HepG2 (cell line): ENCODE results near the gene BTBD3. TPM values are rescaled to one million over a fixed set of nuclear protein-coding genes. Genes with fewer than 3 reads are reported as not detected.

Experiments used
- ARID4A ChIP-seq: sonication (generic); formaldehyde crosslinking; IDR thresholded peaks from 2 replicates; pipeline ENCODE4 v1.5.0; 2020; ENCODE audit warnings: mild to moderate bottlenecking, missing genetic modification reagents, borderline replicate concordance
- CENPBD1 ChIP-seq: sonication (generic); formaldehyde crosslinking; IDR thresholded peaks from 2 replicates; pipeline ENCODE4 v1.8.0; 2022; ENCODE audit warnings: missing genetic modification reagents, low read depth, mild to moderate bottlenecking, borderline replicate concordance
- CHD2 ChIP-seq: IDR thresholded peaks from 2 replicates; pipeline ENCODE4 v1.6.1; 2011; ENCODE audit warnings: low read depth, low read length, improper control_type of control experiment
- FOXP1 ChIP-seq, 2 experiments: fragments of 450-650 bp in 1 of 2; IDR thresholded peaks; 2 replicates each; pipeline ENCODE4 v1.6.1; 2017 to 2018; ENCODE audit warnings: antibody characterized with exemption in 1 of 2
- GATA4 ChIP-seq: sonication (generic); IDR thresholded peaks from 2 replicates; pipeline ENCODE4 v1.6.1; 2016; ENCODE audit warnings: antibody characterized with exemption, low read depth, borderline replicate concordance
- MEIS1 ChIP-seq: sonication (generic); formaldehyde crosslinking; IDR thresholded peaks from 2 replicates; pipeline ENCODE4 v1.9.0; 2021; ENCODE audit warnings: mild to moderate bottlenecking, missing genetic modification reagents, moderate library complexity, borderline replicate concordance
- NR2F2 ChIP-seq: IDR thresholded peaks from 2 replicates; pipeline ENCODE4 v1.6.1; 2012; ENCODE audit warnings: low read depth, inconsistent platforms, borderline replicate concordance
- RERE ChIP-seq: IDR thresholded peaks from 2 replicates; pipeline ENCODE4 v1.6.1; 2016; ENCODE audit warnings: low read depth, missing genetic modification reagents, missing compliant biosample characterization
- REST ChIP-seq, 2 experiments: IDR thresholded peaks; 2 replicates each; pipeline ENCODE4 v1.6.1; 2011 to 2012; ENCODE audit warnings: low read length in 2 of 2, borderline replicate concordance in 1 of 2, low read depth in 1 of 2, mild to moderate bottlenecking in 1 of 2, moderate library complexity in 1 of 2
- SAFB2 ChIP-seq: sonication (generic); formaldehyde crosslinking; IDR thresholded peaks from 2 replicates; pipeline ENCODE4 v1.5.1; 2020; ENCODE audit warnings: missing genetic modification reagents, low read depth, mild to moderate bottlenecking, borderline replicate concordance
- SMAD9 ChIP-seq: sonication (generic); formaldehyde crosslinking; IDR thresholded peaks from 2 replicates; pipeline ENCODE4 v1.5.1; 2020; ENCODE audit warnings: mild to moderate bottlenecking, missing genetic modification reagents
- ZFP82 ChIP-seq: sonication (generic); formaldehyde crosslinking; IDR thresholded peaks from 2 replicates; pipeline ENCODE4 v1.5.1; 2020; ENCODE audit warnings: mild to moderate bottlenecking, missing genetic modification reagents, borderline replicate concordance
- ZMAT5 ChIP-seq: sonication (generic); formaldehyde crosslinking; IDR thresholded peaks from 2 replicates; pipeline ENCODE4 v1.5.0; 2020; ENCODE audit warnings: mild to moderate bottlenecking, low read depth, missing genetic modification reagents, borderline replicate concordance
- polyA plus RNA-seq, 8 experiments: library from polyadenylated mRNA; depleted of rRNA in 3 of 8; stranded (reverse) in 7 of 8; unstranded in 1 of 8; fragments of >200 nt; fragmentation: Illumina TruSeq in 4 of 8; extraction: Trizol in 4 of 8; gene quantifications; 2 replicates each; pipeline versions ENCODE4 v1.2.1 to v1.2.3, GENCODE V29; 2011 to 2016; ENCODE audit warnings: low read depth in 4 of 8, missing spikeins in 1 of 8, mixed read lengths in 1 of 8; ENCODE audit not compliant: insufficient read depth in 1 of 8
- total RNA-seq, 5 experiments: library from RNA; depleted of rRNA; stranded (reverse); fragments of >200 nt; fragmentation: Illumina TruSeq; extraction: Trizol; gene quantifications; 2 replicates each; pipeline ENCODE4 v1.2.3, GENCODE V29; 2016; ENCODE audit warnings: low read depth in 1 of 5

Gene BTBD3
- total and polyA plus RNA-seq, 2 of the 13 experiments (the other 11 are each of a cell fraction or from before 2014, with no cell fraction given) = 32.2 to 41.8 TPM

- TF ChIP-seq RERE (no peak; the same call in 1 of the 2 replicates), CENPBD1 (no peak), SAFB2 (peak; percentile 6), FOXP1 (IDR thresholded peaks at IDR 0.05) (no peak), FOXP1 (CRISPR knock-in tag; IDR thresholded peaks at IDR 0.05) (no peak), ARID4A (CRISPR knock-in tag) (peak; percentile 60; the same call in 1 of the 2 replicates), ZFP82 (CRISPR knock-in tag) (no peak), CHD2 (no peak), GATA4 (peak; percentile 49; the same call in 1 of the 2 replicates), SMAD9 (CRISPR knock-in tag) (no peak), NR2F2 (no peak), REST (IDR thresholded peaks at IDR 0.05; ENCODE audit: borderline replicate concordance in 1 of 2, low read depth in 1 of 2, low read length in 2 of 2) (peak in 1 of 2 experiments; percentile 3; a peak in 1 of 4 replicates), ZMAT5 (no peak), MEIS1 (CRISPR knock-in tag) (no peak; the same call in 1 of the 2 replicates)
Observed at GRCh38 chr20:11890331-11891076, 27.2 kb upstream of the BTBD3 start (continued).
